GM19324 (cell line): Measurements from ENCODE around the gene ARHGAP45.
"Not testable (repeated sequence)": the region's sequence is repeated elsewhere in the genome, so short reads cannot be mapped to it uniquely, and the experiment has no call there.

Source experiments
- ATAC-seq: cut with Tn5 transposase; IDR thresholded peaks from one replicate; pipeline ENCODE4 v1.9.1; 2021; ENCODE audit warnings: mild to moderate bottlenecking, moderate library complexity; ENCODE audit not compliant: unreplicated experiment, low FRiP score

The ARHGAP45 gene

GRCh38 chr19:1066748-1067340 is at the start of gene ARHGAP45:
Gene ARHGAP45 (plus strand): TSS chr19:1067167. CDS start chr19:1067406, 239 bp downstream.
- peak; percentile 47 for ATAC-seq

- no peak for ATAC-seq
Observed at GRCh38 chr19:1017906-1018305, 49.1 kb upstream of the ARHGAP45 start.

- no peak for ATAC-seq
Observed at GRCh38 chr19:1018393-1018792, 48.6 kb upstream of the ARHGAP45 start.

GRCh38 chr19:1018932-1019615 is 47.9 kb upstream of the ARHGAP45 start:
- ATAC-seq = no peak

GRCh38 chr19:1019616-1019961 is 47.4 kb upstream of the ARHGAP45 start:
- ATAC-seq = no peak

GRCh38 chr19:1019980-1020867 is 46.7 kb upstream of the ARHGAP45 start:
- ATAC-seq = peak; percentile 2

GRCh38 chr19:1020868-1021425 is 46.0 kb upstream of the ARHGAP45 start, which contains the start of gene TMEM259:
Gene TMEM259 (minus strand): TSS chr19:1021123. CDS start chr19:1020996, 127 bp downstream.
- peak; percentile 86 for ATAC-seq

GRCh38 chr19:1023883-1024188 is 43.1 kb upstream of the ARHGAP45 start:
- not testable (repeated sequence) for ATAC-seq

GRCh38 chr19:1025080-1025479 is 41.9 kb upstream of the ARHGAP45 start:
- ATAC-seq = not testable (repeated sequence)

GRCh38 chr19:1025960-1026782 is 40.8 kb upstream of the ARHGAP45 start, which contains the start of gene CNN2:
Gene CNN2 (plus strand): TSS chr19:1026608. CDS start chr19:1026662, 54 bp downstream.
- ATAC-seq = peak; percentile 55

- peak; percentile 3 for ATAC-seq
Observed at GRCh38 chr19:1026783-1027649, 40.0 kb upstream of the ARHGAP45 start.

GRCh38 chr19:1027650-1028061 is 39.3 kb upstream of the ARHGAP45 start:
- ATAC-seq = peak; percentile 23

GRCh38 chr19:1028062-1028926 is 38.7 kb upstream of the ARHGAP45 start:
- peak; percentile 41 for ATAC-seq

- no peak for ATAC-seq
Observed at GRCh38 chr19:1032264-1032867, 34.6 kb upstream of the ARHGAP45 start.

GRCh38 chr19:1035998-1036621 is 30.9 kb upstream of the ARHGAP45 start:
- ATAC-seq = no peak

GRCh38 chr19:1037621-1038064 is 29.3 kb upstream of the ARHGAP45 start:
- peak; percentile 2 for ATAC-seq

GRCh38 chr19:1038978-1039645 is 27.9 kb upstream of the ARHGAP45 start:
- no peak for ATAC-seq
